CD1c-positive myeloid dendritic cell (primary cell): ENCODE data around the gene ANKDD1B.
A peak's percentile ranks its signal among the peaks of the same experiment; 100 is the strongest.
"Not testable (repeated sequence)": the region's sequence is repeated elsewhere in the genome, so short reads cannot be mapped to it uniquely, and the experiment has no call there.

ENCODE experiments used
- DNase-seq: peaks from one replicate; pipeline ENCODE4 v3.0.0-alpha.2; 2016; ENCODE audit errors: extremely low spot score

ANKDD1B gene

GRCh38 chr5:75611311-75612225, at the start of gene ANKDD1B:
Gene ANKDD1B (plus strand): TSS chr5:75611453. CDS start chr5:75611635, 182 bp downstream.
- DNase-seq = no peak

GRCh38 chr5:75565991-75566709, 45.1 kb upstream of the ANKDD1B start:
- DNase-seq = not testable (repeated sequence)

DNA sequence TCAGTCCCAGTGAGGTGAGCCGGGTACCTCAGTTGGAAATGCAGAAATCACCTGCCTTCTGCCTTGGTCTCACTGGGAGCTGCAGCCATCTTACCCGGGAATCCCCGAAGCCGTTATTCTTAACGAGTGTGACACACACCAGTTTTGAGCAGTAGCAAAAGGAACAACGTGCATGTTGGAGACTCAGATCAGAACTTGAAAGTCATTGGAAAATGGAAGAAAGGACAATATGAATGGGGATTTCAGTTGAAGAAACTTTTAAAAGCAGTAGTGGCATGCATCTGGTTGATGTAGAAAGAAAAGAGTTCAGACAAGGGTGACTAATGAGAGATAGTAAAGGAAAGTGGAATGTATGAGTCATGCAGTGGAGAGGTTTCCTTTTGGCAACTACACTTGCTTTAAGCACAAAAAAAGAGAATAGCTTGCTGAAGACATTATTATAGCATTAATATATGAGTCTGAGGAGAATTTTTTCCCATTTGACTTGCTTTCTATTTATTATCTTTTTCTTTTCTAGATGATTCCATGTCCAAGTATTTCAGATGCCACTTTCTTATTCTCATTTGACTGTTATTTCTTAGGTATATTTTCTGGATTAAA, 44.4 kb upstream of the ANKDD1B start:
- peak; percentile 73 for DNase-seq

GRCh38 chr5:75567710-75568109, 43.5 kb upstream of the ANKDD1B start:
- DNase-seq = peak; percentile 63

- DNase-seq = peak; percentile 54
These were observed 43.1 kb upstream of the ANKDD1B start for GRCh38 chr5:75568202-75568601.

GRCh38 chr5:75571547-75571946, 39.7 kb upstream of the ANKDD1B start:
- DNase-seq = peak; percentile 33

- no peak for DNase-seq
These were observed 36.5 kb upstream of the ANKDD1B start for GRCh38 chr5:75574791-75575190.

DNA sequence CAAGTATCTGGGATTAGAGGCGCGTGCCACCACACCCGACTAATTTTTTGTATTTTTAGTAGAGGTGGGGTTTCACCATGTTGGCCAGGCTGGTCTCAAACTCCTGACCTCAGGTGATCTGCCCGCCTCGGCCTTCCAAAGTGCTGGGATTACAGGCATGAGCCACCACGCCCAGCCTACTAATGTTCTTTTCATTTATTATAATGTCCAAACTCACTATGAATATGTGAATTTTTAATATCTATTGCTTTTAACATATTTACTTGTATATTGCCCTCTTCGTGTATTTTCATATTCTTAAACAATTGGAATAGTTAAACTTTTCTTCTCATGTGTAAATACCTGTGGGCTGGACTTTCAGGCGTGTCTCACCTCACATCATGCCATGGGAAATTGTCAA, 33.0 kb upstream of the ANKDD1B start:
- DNase-seq = not testable (repeated sequence)

- DNase-seq = no peak
These were observed 26.6 kb upstream of the ANKDD1B start for GRCh38 chr5:75584641-75585040.

- DNase-seq = no peak
These were observed 22.6 kb upstream of the ANKDD1B start for GRCh38 chr5:75588666-75589065.

- no peak for DNase-seq
These were observed 10.7 kb upstream of the ANKDD1B start for GRCh38 chr5:75600535-75600934.

GRCh38 chr5:75601567-75601966, 9.7 kb upstream of the ANKDD1B start:
- DNase-seq = no peak

DNA sequence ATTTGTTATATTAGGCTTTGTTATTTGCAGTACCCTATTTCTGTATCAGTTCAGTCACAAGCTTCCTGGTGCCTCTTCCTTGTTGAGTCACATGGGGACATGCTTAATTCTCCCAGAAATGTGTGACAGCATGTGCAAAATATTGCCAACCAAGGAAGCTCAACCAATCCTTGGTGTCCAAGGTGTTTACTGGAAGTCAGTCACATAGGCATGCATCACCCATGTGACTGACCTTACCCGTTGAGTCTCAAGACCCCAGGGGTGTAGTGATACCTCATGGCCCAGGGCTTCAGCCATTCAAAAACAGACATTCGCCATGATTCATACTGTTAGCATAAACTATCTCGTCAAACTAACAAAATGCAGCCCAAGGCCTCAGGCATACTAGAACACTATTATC, 9.3 kb upstream of the ANKDD1B start:
- no peak for DNase-seq

GRCh38 chr5:75603371-75603770, 7.9 kb upstream of the ANKDD1B start:
- DNase-seq = no peak

- DNase-seq = no peak
These were observed 7.4 kb upstream of the ANKDD1B start for GRCh38 chr5:75603821-75604220.

- DNase-seq = not testable (repeated sequence)
These were observed 3.9 kb upstream of the ANKDD1B start for GRCh38 chr5:75607341-75607740.

DNA sequence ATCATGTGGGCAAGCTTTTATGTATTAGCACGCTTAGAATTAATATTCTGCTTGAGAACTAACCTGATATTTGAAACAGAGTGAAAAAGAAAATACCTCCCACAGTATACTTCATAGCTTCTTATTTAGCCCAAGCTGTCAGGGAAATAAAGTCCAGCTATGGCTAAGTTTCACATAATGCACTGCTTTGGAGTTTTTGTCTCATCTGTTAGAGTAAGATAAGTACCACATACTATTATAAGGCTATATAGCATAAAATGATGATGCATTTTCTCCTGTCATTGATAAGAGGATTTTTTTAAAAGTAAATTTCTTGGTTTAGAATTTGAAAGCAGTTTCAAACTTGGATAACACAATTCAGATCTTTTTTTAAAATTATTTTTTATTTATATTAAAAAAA, 2.4 kb upstream of the ANKDD1B start:
- no peak for DNase-seq

GRCh38 chr5:75610201-75610600, 1.1 kb upstream of the ANKDD1B start:
- no peak for DNase-seq

DNA sequence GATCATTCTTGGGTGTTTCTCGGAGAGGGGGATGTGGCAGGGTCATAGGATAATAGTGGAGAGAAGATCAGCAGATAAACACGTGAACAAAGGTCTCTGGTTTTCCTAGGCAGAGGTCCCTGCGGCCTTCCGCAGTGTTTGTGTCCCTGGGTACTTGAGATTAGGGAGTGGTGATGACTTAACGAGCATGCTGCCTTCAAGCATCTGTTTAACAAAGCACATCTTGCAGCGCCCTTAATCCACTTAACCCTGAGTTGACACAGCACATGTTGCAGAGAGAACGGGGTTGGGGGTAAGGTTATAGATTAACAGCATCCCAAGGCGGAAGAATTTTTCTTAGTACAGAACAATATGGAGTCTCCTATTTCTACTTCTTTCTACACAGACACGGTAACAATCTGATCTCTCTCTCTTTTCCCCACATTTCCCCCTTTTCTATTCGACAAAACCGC, 368 bp upstream of the ANKDD1B start:
- DNase-seq = not testable (repeated sequence)

- DNase-seq = no peak
These were observed 945 bp downstream of the ANKDD1B start for GRCh38 chr5:75612226-75612569.

DNA sequence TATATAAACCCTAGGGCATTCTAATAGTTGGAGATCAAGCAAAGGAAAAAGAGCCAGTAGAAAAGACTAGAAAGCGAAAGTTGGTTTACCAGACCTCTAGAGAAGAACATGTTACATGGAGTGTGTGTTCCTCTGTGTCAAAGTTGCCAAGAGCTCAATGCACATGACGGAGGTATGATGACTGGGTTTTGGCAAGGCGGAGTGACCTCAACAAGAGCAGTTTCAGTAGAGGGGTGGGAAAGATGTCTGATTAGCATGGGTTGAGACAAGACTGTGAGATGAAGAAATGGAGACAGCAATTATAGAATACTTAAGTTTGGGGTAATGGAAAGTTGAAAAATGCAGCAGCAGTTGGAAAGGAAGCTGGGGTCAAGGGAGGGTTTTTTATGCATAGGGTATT, 1.6 kb downstream of the ANKDD1B start:
- DNase-seq = no peak

DNA sequence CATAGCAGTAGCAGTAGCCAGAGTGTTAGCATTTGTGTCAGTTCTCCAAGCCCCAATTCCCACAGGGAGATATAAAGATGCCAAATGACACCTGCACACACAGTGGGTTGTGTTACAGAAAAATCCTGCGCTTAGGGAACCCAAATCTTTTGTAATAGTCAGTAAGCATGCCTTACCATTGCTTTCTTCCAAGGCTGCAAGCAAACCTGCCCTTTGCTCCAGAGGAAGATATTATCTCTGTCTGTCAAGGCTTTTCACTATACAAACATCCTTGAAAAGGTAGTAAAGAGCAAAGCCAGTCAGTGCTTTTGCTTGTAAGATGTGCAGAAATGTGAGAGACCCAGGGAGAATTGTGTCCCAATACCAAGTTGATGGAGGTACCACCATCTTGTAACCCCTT, 2.9 kb downstream of the ANKDD1B start:
- DNase-seq = no peak
